ENCODE measurements around the gene ZNF420.

DNA sequence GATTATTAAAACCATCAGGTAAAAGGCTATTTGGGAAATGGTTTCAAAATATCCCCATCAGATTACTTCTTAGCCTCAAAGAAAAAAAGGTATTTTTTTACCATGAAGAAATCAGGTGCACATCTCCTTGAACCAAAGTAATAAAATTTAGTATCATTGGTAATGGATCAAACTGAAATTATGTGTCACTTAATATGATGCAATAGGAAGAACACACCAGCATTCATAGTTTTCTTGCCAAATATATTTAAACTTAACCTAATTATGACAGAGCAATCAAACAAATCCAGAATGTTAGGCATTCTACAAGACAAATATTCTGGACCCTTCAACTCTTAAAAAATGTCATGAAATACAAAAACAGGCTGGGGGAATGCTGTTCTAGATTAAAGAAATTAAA, 4.1 kb upstream of the ZNF420 start:
- TF ChIP-seq, protein P1, sequence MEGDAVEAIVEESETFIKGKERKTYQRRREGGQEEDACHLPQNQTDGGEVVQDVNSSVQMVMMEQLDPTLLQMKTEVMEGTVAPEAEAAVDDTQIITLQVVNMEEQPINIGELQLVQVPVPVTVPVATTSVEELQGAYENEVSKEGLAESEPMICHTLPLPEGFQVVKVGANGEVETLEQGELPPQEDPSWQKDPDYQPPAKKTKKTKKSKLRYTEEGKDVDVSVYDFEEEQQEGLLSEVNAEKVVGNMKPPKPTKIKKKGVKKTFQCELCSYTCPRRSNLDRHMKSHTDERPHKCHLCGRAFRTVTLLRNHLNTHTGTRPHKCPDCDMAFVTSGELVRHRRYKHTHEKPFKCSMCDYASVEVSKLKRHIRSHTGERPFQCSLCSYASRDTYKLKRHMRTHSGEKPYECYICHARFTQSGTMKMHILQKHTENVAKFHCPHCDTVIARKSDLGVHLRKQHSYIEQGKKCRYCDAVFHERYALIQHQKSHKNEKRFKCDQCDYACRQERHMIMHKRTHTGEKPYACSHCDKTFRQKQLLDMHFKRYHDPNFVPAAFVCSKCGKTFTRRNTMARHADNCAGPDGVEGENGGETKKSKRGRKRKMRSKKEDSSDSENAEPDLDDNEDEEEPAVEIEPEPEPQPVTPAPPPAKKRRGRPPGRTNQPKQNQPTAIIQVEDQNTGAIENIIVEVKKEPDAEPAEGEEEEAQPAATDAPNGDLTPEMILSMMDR (IDR thresholded peaks at IDR 0.05; ENCODE audit: poor library complexity): no peak
- TF ChIP-seq EZH2 (IDR thresholded peaks at IDR 0.05; ENCODE audit: borderline replicate concordance): no peak
